Measurements from ENCODE around the gene VMP1.

GRCh38 chr17:59688496-59688895 lies 19.0 kb upstream of the VMP1 start:
- TF ChIP-seq, protein P1, sequence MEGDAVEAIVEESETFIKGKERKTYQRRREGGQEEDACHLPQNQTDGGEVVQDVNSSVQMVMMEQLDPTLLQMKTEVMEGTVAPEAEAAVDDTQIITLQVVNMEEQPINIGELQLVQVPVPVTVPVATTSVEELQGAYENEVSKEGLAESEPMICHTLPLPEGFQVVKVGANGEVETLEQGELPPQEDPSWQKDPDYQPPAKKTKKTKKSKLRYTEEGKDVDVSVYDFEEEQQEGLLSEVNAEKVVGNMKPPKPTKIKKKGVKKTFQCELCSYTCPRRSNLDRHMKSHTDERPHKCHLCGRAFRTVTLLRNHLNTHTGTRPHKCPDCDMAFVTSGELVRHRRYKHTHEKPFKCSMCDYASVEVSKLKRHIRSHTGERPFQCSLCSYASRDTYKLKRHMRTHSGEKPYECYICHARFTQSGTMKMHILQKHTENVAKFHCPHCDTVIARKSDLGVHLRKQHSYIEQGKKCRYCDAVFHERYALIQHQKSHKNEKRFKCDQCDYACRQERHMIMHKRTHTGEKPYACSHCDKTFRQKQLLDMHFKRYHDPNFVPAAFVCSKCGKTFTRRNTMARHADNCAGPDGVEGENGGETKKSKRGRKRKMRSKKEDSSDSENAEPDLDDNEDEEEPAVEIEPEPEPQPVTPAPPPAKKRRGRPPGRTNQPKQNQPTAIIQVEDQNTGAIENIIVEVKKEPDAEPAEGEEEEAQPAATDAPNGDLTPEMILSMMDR (IDR thresholded peaks at IDR 0.05) = no peak
- no peak for TF ChIP-seq POLR2A (IDR thresholded peaks at IDR 0.05)
